K562 (cell line): ENCODE results near the gene CCL13. TPM values are rescaled to one million over a fixed set of nuclear protein-coding genes. Genes with fewer than 3 reads are reported as not detected.

Experiments
- ATAC-seq: fragments of 200-7000 bp; cut with Tn5 transposase; 3 replicates; pipeline ENCODE4 v1.9.1; 2020; ENCODE audit warnings: moderate library complexity
- BruUV-seq: library from RNA; stranded (reverse); fragments of 400-500 nt; replicated peaks from 2 replicates; lab custom pipeline; 2021; lab: Mats Ljungman, UMichigan
- CTCF ChIA-PET: fragments of 300-600 bp; formaldehyde crosslinking; extraction: SDS; loops from one replicate; lab custom pipeline; 2021; ENCODE audit warnings: low intra/inter-chr PET ratio; lab: Yijun Ruan, JAX
- POLR2A ChIA-PET: fragments of 300-600, 350-650 bp; sonication (Branson Sonifier 250); formaldehyde crosslinking; extraction: SDS; loops from one replicate; lab custom pipeline; 2021; ENCODE audit warnings: antibody characterized with exemption, inconsistent platforms; lab: Yijun Ruan, JAX
- DNase-seq, 4 experiments: peaks; one replicate each; pipeline versions ENCODE4 v3.0.0 to v3.0.0-alpha.2; 2011 to 2018; ENCODE audit warnings: low spot score in 3 of 4, mixed read lengths in 3 of 4; ENCODE audit errors: extremely low read depth in 1 of 4
- FAIRE-seq: peaks from 2 replicates; lab custom pipeline; 2011; peaks lifted over from hg19 to GRCh38; lab: Jason Lieb, UNC
- H2AFZ ChIP-seq: 2 replicates; pipeline ENCODE4 v1.6.0; 2011; ENCODE audit warnings: low read depth, low read length, control low read depth, inconsistent platforms
- H3K27ac ChIP-seq: fragments of 200-600 bp; 3 replicates; pipeline ENCODE4 v1.8.0; 2011; ENCODE audit warnings: low read depth, mild to moderate bottlenecking, control low read depth, inconsistent platforms, low read length, moderate library complexity, mixed read lengths; ENCODE audit errors: extremely low read depth
- H3K27me3 ChIP-seq, 2 experiments: fragments of 300-600 bp in 1 of 2; 2 replicates in 1 of 2; 3 replicates in 1 of 2; pipeline versions ENCODE4 v1.6.0 to v1.8.0; 2011; ENCODE audit warnings: inconsistent platforms in 2 of 2, low read length in 2 of 2, mild to moderate bottlenecking in 1 of 2, mixed read lengths in 1 of 2, moderate library complexity in 1 of 2; ENCODE audit not compliant: control insufficient read depth in 2 of 2, insufficient read depth in 2 of 2
- H3K36me3 ChIP-seq: fragments of 300-600 bp; 3 replicates; pipeline ENCODE4 v1.8.0; 2011; ENCODE audit warnings: mild to moderate bottlenecking, low read length, inconsistent platforms; ENCODE audit not compliant: control insufficient read depth, insufficient read depth
- H3K4me1 ChIP-seq, 2 experiments: fragments of 200-600 bp in 1 of 2; replicated peaks in 1 of 2; 2 replicates in 1 of 2; 3 replicates in 1 of 2; pipeline versions ENCODE4 v1.5.1 to v1.8.0; 2011; ENCODE audit warnings: inconsistent platforms in 2 of 2, low read length in 2 of 2, mild to moderate bottlenecking in 1 of 2, mixed read lengths in 1 of 2, moderate library complexity in 1 of 2; ENCODE audit not compliant: control insufficient read depth in 2 of 2, insufficient read depth in 2 of 2
- H3K4me2 ChIP-seq: 2 replicates; pipeline ENCODE4 v1.6.1; 2011; ENCODE audit warnings: low read length, control low read depth, inconsistent platforms, mixed read lengths; ENCODE audit not compliant: insufficient read depth
- H3K4me3 ChIP-seq: fragments of 200-600 bp; sonication (generic), shearing (Covaris generic); 2 replicates; pipeline ENCODE4 v1.5.1; 2016; ENCODE audit warnings: control low read depth, inconsistent platforms
- H3K79me2 ChIP-seq: fragments of 200-600 bp; 3 replicates; pipeline ENCODE4 v1.8.0; 2011; ENCODE audit warnings: low read length, inconsistent platforms; ENCODE audit not compliant: control insufficient read depth, insufficient read depth
- H3K9ac ChIP-seq, 2 experiments: 2 replicates each; pipeline versions ENCODE4 v1.6.0 to v1.6.1; 2011; ENCODE audit warnings: low read depth in 2 of 2, low read length in 2 of 2, control low read depth in 1 of 2, inconsistent platforms in 1 of 2, mild to moderate bottlenecking in 1 of 2, mixed read lengths in 1 of 2; ENCODE audit not compliant: insufficient read depth in 1 of 2
- H3K9me1 ChIP-seq: one replicate; pipeline ENCODE4 v1.6.0; 2011; ENCODE audit warnings: inconsistent platforms, mild to moderate bottlenecking, low read length, moderate library complexity; ENCODE audit not compliant: control insufficient read depth, insufficient read depth
- H3K9me3 ChIP-seq: replicated peaks from 2 replicates; pipeline ENCODE4 v1.5.1; 2011; ENCODE audit warnings: low read depth, low read length, inconsistent platforms; ENCODE audit not compliant: control insufficient read depth, insufficient read depth
- H4K20me1 ChIP-seq: replicated peaks from 2 replicates; pipeline ENCODE4 v1.6.1; 2011; ENCODE audit warnings: low read length, inconsistent platforms, mixed read lengths; ENCODE audit not compliant: control insufficient read depth, insufficient read depth
- E2F6 ChIP-seq, 2 experiments: IDR thresholded peaks; 2 replicates each; pipeline ENCODE4 v1.6.1; 2011; ENCODE audit warnings: borderline replicate concordance in 1 of 2, control low read depth in 1 of 2, low read depth in 1 of 2, low read length in 1 of 2, mild to moderate bottlenecking in 1 of 2, mixed read lengths in 1 of 2, moderate library complexity in 1 of 2; ENCODE audit not compliant: insufficient read depth in 1 of 2, insufficient read length in 1 of 2, poor library complexity in 1 of 2, severe bottlenecking in 1 of 2; ENCODE audit errors: extremely low read depth in 1 of 2
- KAT7 ChIP-seq: sonication (generic); formaldehyde crosslinking; IDR thresholded peaks from 2 replicates; pipeline ENCODE4 v1.8.0; 2022; ENCODE audit warnings: missing genetic modification reagents, mild to moderate bottlenecking, borderline replicate concordance
- SPI1 ChIP-seq: IDR thresholded peaks from 2 replicates; pipeline ENCODE4 v1.6.1; 2011; ENCODE audit warnings: low read depth, low read length, control low read depth, borderline replicate concordance
- TFAP4 ChIP-seq: sonication (generic); formaldehyde crosslinking; IDR thresholded peaks from 2 replicates; pipeline ENCODE4 v1.8.0; 2022; ENCODE audit warnings: missing genetic modification reagents, mild to moderate bottlenecking, moderate library complexity, borderline replicate concordance
- U2AF2 ChIP-seq: fragments of 200-400 bp; formaldehyde crosslinking; optimal IDR thresholded peaks from 2 replicates; pipeline ENCODE3; 2017; ENCODE audit warnings: low read depth, mild to moderate bottlenecking, low read length
- ZNF277 ChIP-seq: fragments of 250-450 bp; sonication (Bioruptor Pico); IDR thresholded peaks from 2 replicates; pipeline ENCODE4 v1.8.0; 2022; ENCODE audit warnings: inconsistent platforms, mild to moderate bottlenecking, moderate library complexity, borderline replicate concordance
- ZNF589 ChIP-seq: fragments of 200-800 bp; sonication (Bioruptor generic); IDR thresholded peaks from 2 replicates; pipeline ENCODE4 v1.6.1; 2016; ENCODE audit warnings: low read depth, missing genetic modification characterization, missing compliant biosample characterization
- WGBS: fragments of 100-300 bp; shearing (Covaris generic); methylation state at CpG from one replicate; pipeline ENCODE4 v1.1.6; 2016; ENCODE audit warnings: low coverage, mixed read lengths; ENCODE audit not compliant: insufficient coverage; ENCODE audit errors: missing lambda C conversion rate; 5-methylcytosine and 5-hydroxymethylcytosine counted together
- in situ Hi-C: fragments of 300-500 bp; cut with MboI; formaldehyde crosslinking; loops from 4 replicates; pipeline ENCODE4 v1.15.0; 2018; ENCODE audit warnings: inconsistent platforms, mixed read lengths
- intact Hi-C: fragments of 100-400 bp; cut with micrococcal nuclease; formaldehyde crosslinking; loops from 2 replicates; pipeline ENCODE4 v1.14.2; 2022
- polyA plus RNA-seq, 8 experiments: library from polyadenylated mRNA; depleted of rRNA in 4 of 8; stranded (reverse) in 5 of 8; unstranded in 3 of 8; fragments of >200 nt; fragmentation: Nextera tagmentation in 2 of 8; fragmentation: Illumina TruSeq in 1 of 8; extraction: Ambion mirVana in 2 of 8; extraction: Trizol in 1 of 8; gene quantifications; 2 replicates each; pipeline versions ENCODE4 v1.2.1 to v1.2.3, GENCODE V29; 2011 to 2014; ENCODE audit warnings: inconsistent platforms in 1 of 8, missing spikeins in 1 of 8
- total RNA-seq, 7 experiments: library from RNA; depleted of rRNA in 6 of 7; stranded (reverse); fragments of >200 nt in 6 of 7; fragmentation: Illumina TruSeq in 2 of 7; extraction: Trizol in 2 of 7; gene quantifications; 2 replicates each; pipeline versions ENCODE4 v1.2.1 to v1.2.3, GENCODE V29; 2011 to 2021; ENCODE audit warnings: low replicate concordance in 1 of 7

Gene CCL13
- total and polyA plus RNA-seq, 9 of the 15 experiments (the other 6 are each of a cell fraction or from before 2014, with no cell fraction given), result not detected

GRCh38 chr17:34366010-34366409, 9.7 kb downstream of the CCL13 start (continued):
- TF ChIP-seq ZNF277 (CRISPR knock-in tag) (no peak), U2AF2 (no peak), E2F6 (IDR thresholded peaks at IDR 0.05; ENCODE audit: borderline replicate concordance in 1 of 2, extremely low read depth in 1 of 2, insufficient read depth in 1 of 2, insufficient read length in 1 of 2, low read depth in 1 of 2, low read length in 1 of 2, poor library complexity in 1 of 2, severe bottlenecking in 1 of 2) (no peak), ZNF589 (no peak), KAT7 (CRISPR knock-in tag) (no peak)

GRCh38 chr17:34366529-34367107, 10.3 kb downstream of the CCL13 start:
- in situ Hi-C loops, result no loop called here
- no peaks in the 10 kb centered on the region for H3K79me2 ChIP-seq
- no peaks in the 10 kb centered on the region for H4K20me1 ChIP-seq
- no peaks in the 10 kb centered on the region; a peak in 1 of 5 replicates for H3K4me1 ChIP-seq
- H3K9me1 ChIP-seq, result no peaks in the 10 kb centered on the region
- H3K4me3 ChIP-seq, result no peak overlapping the region
- ChIA-PET CTCF (no interaction called here), POLR2A (no interaction called here)
- no TSS peak for BruUV-seq
- intact Hi-C loops, result no loop called here
- no peak overlapping the region for H3K4me2 ChIP-seq
- DNase-seq, result no peak
- FAIRE-seq, result no peak
- no peak for TF ChIP-seq TFAP4 (CRISPR knock-in tag)
- peak; percentile 72; the same call in 1 of the 2 replicates for TF ChIP-seq SPI1
- H3K27me3 ChIP-seq, result peaks cover 0 to 6% of the 10 kb centered on the region in 2 experiments; a peak in 2 of 5 replicates
- H2AFZ ChIP-seq, result no peak overlapping the region
- H3K9me3 ChIP-seq, result no peaks in the 10 kb centered on the region
- 10% methylated on average over 4 of the region's 4 CpGs for WGBS
- no peak for ATAC-seq
- no peak overlapping the region for H3K27ac ChIP-seq
- no peak overlapping the region for H3K9ac ChIP-seq
- H3K36me3 ChIP-seq, result no peaks in the 10 kb centered on the region
